ENCODE data around the gene TPSD1.
"Not testable (repeated sequence)": the region's sequence is repeated elsewhere in the genome, so short reads cannot be mapped to it uniquely, and the experiment has no call there.

TPSD1 gene

GRCh38 chr16:1264345-1265089, 8.6 kb downstream of the TPSD1 start:
- Histone ChIP-seq H3K79me2 (ENCODE audit: control insufficient read depth, insufficient read depth, low read length, unreplicated experiment) (no peaks in the 10 kb centered on the region), H3K27me3 (ENCODE audit: insufficient read depth, low read length) (peaks cover 43% of the 10 kb centered on the region), H3K36me3 (ENCODE audit: insufficient read depth, low read length) (no peaks in the 10 kb centered on the region), H3K4me1 (ENCODE audit: control insufficient read depth, insufficient read depth, low read length, unreplicated experiment) (no peaks in the 10 kb centered on the region), H3K27ac (ENCODE audit: low read depth, low read length) (no peak overlapping the region), H3K4me3 (ENCODE audit: low read depth, low read length) (no peak overlapping the region), H2AFZ (ENCODE audit: low read length, unreplicated experiment) (no peak overlapping the region)

- Histone ChIP-seq H3K4me3 (ENCODE audit: low read depth, low read length) (no peak overlapping the region), H3K27ac (ENCODE audit: low read depth, low read length) (no peak overlapping the region), H3K79me2 (ENCODE audit: control insufficient read depth, insufficient read depth, low read length, unreplicated experiment) (no peaks in the 10 kb centered on the region), H3K4me1 (ENCODE audit: control insufficient read depth, insufficient read depth, low read length, unreplicated experiment) (no peaks in the 10 kb centered on the region), H3K27me3 (ENCODE audit: insufficient read depth, low read length) (peaks cover 42% of the 10 kb centered on the region), H2AFZ (ENCODE audit: low read length, unreplicated experiment) (no peak overlapping the region), H3K36me3 (ENCODE audit: insufficient read depth, low read length) (no peaks in the 10 kb centered on the region)
Observed at GRCh38 chr16:1265090-1265630, 9.3 kb downstream of the TPSD1 start.

GRCh38 chr16:1265826-1266225, 10.0 kb downstream of the TPSD1 start:
- no peaks in the 10 kb centered on the region for H3K79me2 ChIP-seq (ENCODE audit: control insufficient read depth, insufficient read depth, low read length, unreplicated experiment)
- H3K4me1 ChIP-seq (ENCODE audit: control insufficient read depth, insufficient read depth, low read length, unreplicated experiment): no peaks in the 10 kb centered on the region
- H3K27me3 ChIP-seq (ENCODE audit: insufficient read depth, low read length): peaks cover 38% of the 10 kb centered on the region
- H3K36me3 ChIP-seq (ENCODE audit: insufficient read depth, low read length): no peaks in the 10 kb centered on the region
- no peak overlapping the region for H3K4me3 ChIP-seq (ENCODE audit: low read depth, low read length)
- H3K27ac ChIP-seq (ENCODE audit: low read depth, low read length): no peak overlapping the region
- H2AFZ ChIP-seq (ENCODE audit: low read length, unreplicated experiment): no peak overlapping the region

- H3K4me3 ChIP-seq (ENCODE audit: low read depth, low read length); H3K27ac ChIP-seq (ENCODE audit: low read depth, low read length); H3K36me3 ChIP-seq (ENCODE audit: insufficient read depth, low read length); H3K4me1 ChIP-seq (ENCODE audit: control insufficient read depth, insufficient read depth, low read length, unreplicated experiment); H3K79me2 ChIP-seq (ENCODE audit: control insufficient read depth, insufficient read depth, low read length, unreplicated experiment); H2AFZ ChIP-seq (ENCODE audit: low read length, unreplicated experiment): not testable (repeated sequence)
- H3K27me3 ChIP-seq (ENCODE audit: insufficient read depth, low read length): peaks cover 22% of the 10 kb centered on the region
Observed at GRCh38 chr16:1269418-1269817, 13.5 kb downstream of the TPSD1 start.

- Histone ChIP-seq H3K79me2 (ENCODE audit: control insufficient read depth, insufficient read depth, low read length, unreplicated experiment) (no peaks in the 10 kb centered on the region), H3K36me3 (ENCODE audit: insufficient read depth, low read length) (no peaks in the 10 kb centered on the region), H3K27me3 (ENCODE audit: insufficient read depth, low read length) (peaks cover 28% of the 10 kb centered on the region), H3K27ac (ENCODE audit: low read depth, low read length) (no peak overlapping the region), H2AFZ (ENCODE audit: low read length, unreplicated experiment) (no peak overlapping the region), H3K4me1 (ENCODE audit: control insufficient read depth, insufficient read depth, low read length, unreplicated experiment) (no peaks in the 10 kb centered on the region), H3K4me3 (ENCODE audit: low read depth, low read length) (no peak overlapping the region)
Observed at GRCh38 chr16:1271380-1271723, 15.5 kb downstream of the TPSD1 start.

- not testable (repeated sequence) for H2AFZ ChIP-seq (ENCODE audit: low read length, unreplicated experiment); H3K36me3 ChIP-seq (ENCODE audit: insufficient read depth, low read length); H3K27ac ChIP-seq (ENCODE audit: low read depth, low read length); H3K79me2 ChIP-seq (ENCODE audit: control insufficient read depth, insufficient read depth, low read length, unreplicated experiment); H3K4me3 ChIP-seq (ENCODE audit: low read depth, low read length); H3K4me1 ChIP-seq (ENCODE audit: control insufficient read depth, insufficient read depth, low read length, unreplicated experiment)
- peaks cover 28% of the 10 kb centered on the region for H3K27me3 ChIP-seq (ENCODE audit: insufficient read depth, low read length)
Observed at GRCh38 chr16:1271724-1272413, 16.0 kb downstream of the TPSD1 start.

GRCh38 chr16:1272453-1273198, 16.8 kb downstream of the TPSD1 start:
- no peak overlapping the region for H3K27ac ChIP-seq (ENCODE audit: low read depth, low read length)
- H3K79me2 ChIP-seq (ENCODE audit: control insufficient read depth, insufficient read depth, low read length, unreplicated experiment): no peaks in the 10 kb centered on the region
- H3K4me1 ChIP-seq (ENCODE audit: control insufficient read depth, insufficient read depth, low read length, unreplicated experiment): no peaks in the 10 kb centered on the region
- H2AFZ ChIP-seq (ENCODE audit: low read length, unreplicated experiment): no peak overlapping the region
- H3K4me3 ChIP-seq (ENCODE audit: low read depth, low read length): no peak overlapping the region
- H3K36me3 ChIP-seq (ENCODE audit: insufficient read depth, low read length): no peaks in the 10 kb centered on the region
- peaks cover 33% of the 10 kb centered on the region for H3K27me3 ChIP-seq (ENCODE audit: insufficient read depth, low read length)

- Histone ChIP-seq H3K27me3 (ENCODE audit: insufficient read depth, low read length) (peaks cover 42% of the 10 kb centered on the region), H3K4me3 (ENCODE audit: low read depth, low read length) (no peak overlapping the region), H3K36me3 (ENCODE audit: insufficient read depth, low read length) (no peaks in the 10 kb centered on the region), H3K79me2 (ENCODE audit: control insufficient read depth, insufficient read depth, low read length, unreplicated experiment) (no peaks in the 10 kb centered on the region), H3K4me1 (ENCODE audit: control insufficient read depth, insufficient read depth, low read length, unreplicated experiment) (no peaks in the 10 kb centered on the region), H2AFZ (ENCODE audit: low read length, unreplicated experiment) (no peak overlapping the region), H3K27ac (ENCODE audit: low read depth, low read length) (no peak overlapping the region)
Observed at GRCh38 chr16:1273816-1274215, 17.9 kb downstream of the TPSD1 start.

- H3K79me2 ChIP-seq (ENCODE audit: control insufficient read depth, insufficient read depth, low read length, unreplicated experiment): no peaks in the 10 kb centered on the region
- no peaks in the 10 kb centered on the region for H3K4me1 ChIP-seq (ENCODE audit: control insufficient read depth, insufficient read depth, low read length, unreplicated experiment)
- H3K27ac ChIP-seq (ENCODE audit: low read depth, low read length): no peak overlapping the region
- no peaks in the 10 kb centered on the region for H3K36me3 ChIP-seq (ENCODE audit: insufficient read depth, low read length)
- H3K4me3 ChIP-seq (ENCODE audit: low read depth, low read length): no peak overlapping the region
- H2AFZ ChIP-seq (ENCODE audit: low read length, unreplicated experiment): no peak overlapping the region
- H3K27me3 ChIP-seq (ENCODE audit: insufficient read depth, low read length): peaks cover 48% of the 10 kb centered on the region
Observed at GRCh38 chr16:1274767-1275166, 18.9 kb downstream of the TPSD1 start.

- Histone ChIP-seq H3K27me3 (ENCODE audit: insufficient read depth, low read length) (peaks cover 46% of the 10 kb centered on the region), H3K27ac (ENCODE audit: low read depth, low read length) (no peak overlapping the region), H3K36me3 (ENCODE audit: insufficient read depth, low read length) (no peaks in the 10 kb centered on the region), H3K4me3 (ENCODE audit: low read depth, low read length) (no peak overlapping the region), H2AFZ (ENCODE audit: low read length, unreplicated experiment) (no peak overlapping the region), H3K79me2 (ENCODE audit: control insufficient read depth, insufficient read depth, low read length, unreplicated experiment) (no peaks in the 10 kb centered on the region), H3K4me1 (ENCODE audit: control insufficient read depth, insufficient read depth, low read length, unreplicated experiment) (no peaks in the 10 kb centered on the region)
Observed at GRCh38 chr16:1275791-1276579, 20.1 kb downstream of the TPSD1 start.

Data from ACC112 (cell line).